Measurements from ENCODE around the gene NKAIN2. TPM values are rescaled to one million over a fixed set of nuclear protein-coding genes. Genes with fewer than 3 reads are reported as not detected.
"Not testable (repeated sequence)": the region's sequence is repeated elsewhere in the genome, so short reads cannot be mapped to it uniquely, and the experiment has no call there.

Gene NKAIN2
- total and polyA plus RNA-seq, 2 donors (not counting 3 experiments of a cell fraction or from before 2014, with no cell fraction given), result 0.03 TPM; not detected in 1

DNA sequence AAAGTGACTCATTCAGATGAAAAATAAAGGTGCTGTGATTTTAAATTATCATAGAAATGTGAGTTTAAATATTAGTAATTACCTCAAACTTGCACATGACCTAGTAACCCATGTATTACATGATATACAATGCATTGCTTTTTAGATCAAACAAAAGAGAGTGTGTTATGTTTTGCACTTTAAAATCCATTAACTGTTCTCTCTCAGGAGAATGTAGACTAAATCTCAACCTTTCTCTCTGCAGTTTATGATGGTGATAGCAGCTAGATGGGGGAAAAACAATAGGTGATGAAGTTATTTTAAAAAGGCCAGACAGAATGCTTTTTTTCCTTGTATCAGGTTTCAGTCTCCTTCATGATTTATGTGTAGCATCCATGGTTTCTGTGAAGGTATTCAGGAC, 754.2 kb downstream of the NKAIN2 start:
- Histone ChIP-seq H3K27ac (ENCODE audit: insufficient read depth, low read depth, low read length) (no peak overlapping the region), H3K27me3 (ENCODE audit: control insufficient read depth in 2 of 2, insufficient read depth in 2 of 2, low read length in 2 of 2) (no peaks in the 10 kb centered on the region), H3K4me1 (ENCODE audit: control insufficient read depth, extremely low read depth, insufficient read depth, low read length) (no peaks in the 10 kb centered on the region), H3K79me2 (ENCODE audit: control insufficient read depth, insufficient read depth, low read length) (no peaks in the 10 kb centered on the region), H4K20me1 (replicated peaks; ENCODE audit: control insufficient read depth, extremely low read depth, insufficient read depth, low read length) (no peaks in the 10 kb centered on the region), H3K9me1 (replicated peaks; ENCODE audit: control insufficient read depth, extremely low read depth, insufficient read depth, low read length) (no peaks in the 10 kb centered on the region), H2AFZ (ENCODE audit: low read depth, low read length) (no peak overlapping the region), H3K4me2 (ENCODE audit: insufficient read depth, low read length) (no peak overlapping the region), H3K9me3 (replicated peaks; ENCODE audit: control insufficient read depth, insufficient read depth, low read length) (no peaks in the 10 kb centered on the region), H3K36me3 (ENCODE audit: control insufficient read depth in 2 of 2, extremely low read depth in 1 of 2, insufficient read depth in 2 of 2, low read length in 2 of 2) (no peaks in the 10 kb centered on the region), H3K9ac (replicated peaks; ENCODE audit: extremely low read depth, insufficient read depth, low read length) (no peak overlapping the region), H3K4me3 (replicated peaks in 1 of 3; ENCODE audit: insufficient read depth in 1 of 3, low read depth in 1 of 3, low read length in 3 of 3) (no peak overlapping the region)
- ChIA-PET CTCF (no interaction called here), POLR2A (no interaction called here)
- DNase-seq (ENCODE audit: low read depth, low spot score) (no peak), FAIRE-seq (no peak)
- no peak for TF ChIP-seq POLR2A (IDR thresholded peaks at IDR 0.05; ENCODE audit: low read depth, low read length)
- TF ChIP-seq, protein P1, sequence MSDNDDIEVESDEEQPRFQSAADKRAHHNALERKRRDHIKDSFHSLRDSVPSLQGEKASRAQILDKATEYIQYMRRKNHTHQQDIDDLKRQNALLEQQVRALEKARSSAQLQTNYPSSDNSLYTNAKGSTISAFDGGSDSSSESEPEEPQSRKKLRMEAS (IDR thresholded peaks at IDR 0.05; ENCODE audit: insufficient read depth, insufficient read length), result no peak
- no peak for TF ChIP-seq MYC (IDR thresholded peaks at IDR 0.05; ENCODE audit: low read depth, low read length)
- TF ChIP-seq, protein P2, sequence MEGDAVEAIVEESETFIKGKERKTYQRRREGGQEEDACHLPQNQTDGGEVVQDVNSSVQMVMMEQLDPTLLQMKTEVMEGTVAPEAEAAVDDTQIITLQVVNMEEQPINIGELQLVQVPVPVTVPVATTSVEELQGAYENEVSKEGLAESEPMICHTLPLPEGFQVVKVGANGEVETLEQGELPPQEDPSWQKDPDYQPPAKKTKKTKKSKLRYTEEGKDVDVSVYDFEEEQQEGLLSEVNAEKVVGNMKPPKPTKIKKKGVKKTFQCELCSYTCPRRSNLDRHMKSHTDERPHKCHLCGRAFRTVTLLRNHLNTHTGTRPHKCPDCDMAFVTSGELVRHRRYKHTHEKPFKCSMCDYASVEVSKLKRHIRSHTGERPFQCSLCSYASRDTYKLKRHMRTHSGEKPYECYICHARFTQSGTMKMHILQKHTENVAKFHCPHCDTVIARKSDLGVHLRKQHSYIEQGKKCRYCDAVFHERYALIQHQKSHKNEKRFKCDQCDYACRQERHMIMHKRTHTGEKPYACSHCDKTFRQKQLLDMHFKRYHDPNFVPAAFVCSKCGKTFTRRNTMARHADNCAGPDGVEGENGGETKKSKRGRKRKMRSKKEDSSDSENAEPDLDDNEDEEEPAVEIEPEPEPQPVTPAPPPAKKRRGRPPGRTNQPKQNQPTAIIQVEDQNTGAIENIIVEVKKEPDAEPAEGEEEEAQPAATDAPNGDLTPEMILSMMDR (IDR thresholded peaks at IDR 0.05; ENCODE audit: extremely low read depth in 1 of 2, insufficient read depth in 1 of 2, low read depth in 1 of 2, low read length in 2 of 2), result no peak
- no peak for TF ChIP-seq POLR2AphosphoS5 (IDR thresholded peaks at IDR 0.05; ENCODE audit: insufficient read depth, low read depth, low read length)
- no peak for TF ChIP-seq JUN (IDR thresholded peaks at IDR 0.05; ENCODE audit: borderline replicate concordance, insufficient read depth, insufficient read length, low read depth)
- no peak for TF ChIP-seq GATA2 (IDR thresholded peaks at IDR 0.05; ENCODE audit: insufficient read depth, insufficient read length, low read depth, low read length)
- no peak for TF ChIP-seq FOS (IDR thresholded peaks at IDR 0.05; ENCODE audit: borderline replicate concordance, insufficient read depth, low read length)
- TF ChIP-seq EZH2 (IDR thresholded peaks at IDR 0.05; ENCODE audit: borderline replicate concordance, low read depth, low read length, severe bottlenecking), result no peak
- dilution Hi-C loops (cut with MboI; ENCODE audit: extremely low pct_ligation_motif_present, low sequenced_read_pairs) (no loop called here), intact Hi-C loops (cut with micrococcal nuclease) (no loop called here)
- BruUV-seq (replicated peaks), result no TSS peak

DNA sequence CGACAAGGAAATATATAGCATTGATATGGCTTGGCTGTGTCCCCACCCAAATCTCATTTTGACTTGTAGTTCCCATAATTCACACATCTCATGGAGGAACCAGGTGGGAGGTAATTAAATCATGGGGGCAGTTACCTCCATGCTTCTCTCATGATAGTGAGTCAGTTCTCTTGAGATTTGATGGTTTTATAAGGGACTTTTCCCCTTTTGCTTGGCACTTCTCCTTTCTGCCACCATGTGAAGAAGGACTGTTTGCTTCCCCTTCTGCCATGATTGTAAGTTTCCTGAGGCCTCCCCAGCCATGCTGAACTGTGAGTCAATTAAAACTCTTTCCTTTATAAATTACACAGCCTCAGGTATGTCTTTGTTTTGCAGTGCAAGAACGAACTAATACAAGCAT, 756.4 kb downstream of the NKAIN2 start:
- DNase-seq (ENCODE audit: low read depth, low spot score); H3K9ac ChIP-seq (replicated peaks; ENCODE audit: extremely low read depth, insufficient read depth, low read length); FAIRE-seq; H3K4me1 ChIP-seq (ENCODE audit: control insufficient read depth, extremely low read depth, insufficient read depth, low read length); H3K27ac ChIP-seq (ENCODE audit: insufficient read depth, low read depth, low read length); POLR2A ChIA-PET; CTCF ChIA-PET; H3K4me2 ChIP-seq (ENCODE audit: insufficient read depth, low read length); H3K36me3 ChIP-seq (ENCODE audit: control insufficient read depth in 2 of 2, extremely low read depth in 1 of 2, insufficient read depth in 2 of 2, low read length in 2 of 2); intact Hi-C loops (cut with micrococcal nuclease); H2AFZ ChIP-seq (ENCODE audit: low read depth, low read length); H3K9me1 ChIP-seq (replicated peaks; ENCODE audit: control insufficient read depth, extremely low read depth, insufficient read depth, low read length); dilution Hi-C loops (cut with MboI; ENCODE audit: extremely low pct_ligation_motif_present, low sequenced_read_pairs); H3K79me2 ChIP-seq (ENCODE audit: control insufficient read depth, insufficient read depth, low read length); H3K9me3 ChIP-seq (replicated peaks; ENCODE audit: control insufficient read depth, insufficient read depth, low read length); H3K4me3 ChIP-seq (replicated peaks in 1 of 3; ENCODE audit: insufficient read depth in 1 of 3, low read depth in 1 of 3, low read length in 3 of 3); H3K27me3 ChIP-seq (ENCODE audit: control insufficient read depth in 2 of 2, insufficient read depth in 2 of 2, low read length in 2 of 2); BruUV-seq (replicated peaks); H4K20me1 ChIP-seq (replicated peaks; ENCODE audit: control insufficient read depth, extremely low read depth, insufficient read depth, low read length): not testable (repeated sequence)
